ENCODE data around the gene UBASH3B. TPM values are rescaled to one million over a fixed set of nuclear protein-coding genes. Genes with fewer than 3 reads are reported as not detected.
A peak's percentile ranks its signal among the peaks of the same experiment; 100 is the strongest.
"Not testable (repeated sequence)": the region's sequence is repeated elsewhere in the genome, so short reads cannot be mapped to it uniquely, and the experiment has no call there.

The UBASH3B gene
- polyA plus RNA-seq (2013, experiment 1 of 2; ENCODE audit: insufficient read length): 25.8 TPM
- polyA plus RNA-seq (2013, experiment 2 of 2; ENCODE audit: insufficient read length): 11.1 TPM

DNA sequence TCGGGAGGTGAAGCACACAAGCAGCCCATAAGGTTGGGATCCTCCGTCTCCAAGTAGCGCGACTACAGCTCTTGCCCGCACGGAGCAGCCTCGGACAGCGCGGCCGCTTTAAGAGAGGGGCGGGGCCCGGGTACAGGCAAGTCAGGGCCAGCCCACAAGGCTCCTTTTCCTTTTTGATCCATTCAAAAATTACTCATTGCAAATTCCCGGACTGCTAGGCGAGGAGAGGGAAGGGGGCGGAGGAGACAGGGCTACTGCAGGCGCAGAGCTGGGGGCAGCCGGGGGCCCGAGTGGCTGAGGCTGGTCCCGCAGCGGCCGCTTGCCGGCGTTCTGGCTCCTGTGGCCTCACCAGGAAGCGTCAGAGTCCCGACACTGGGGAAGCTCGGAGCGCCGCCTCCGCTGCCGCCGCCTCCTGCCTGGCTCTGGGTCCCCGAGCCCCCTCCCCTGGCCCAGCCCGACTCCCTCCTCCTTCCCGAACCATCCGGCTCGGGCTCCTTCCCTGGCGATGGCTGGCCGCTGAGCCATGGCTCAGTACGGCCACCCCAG, at the start of gene UBASH3B:
UBASH3B (plus strand) TSS at position 196 of the 546 bp plus-strand sequence; CDS start at position 524, 328 bp downstream.
- peak; percentile 93 for DNase-seq

GRCh38 chr11:122607162-122607561, 48.4 kb upstream of the UBASH3B start:
- not testable (repeated sequence) for DNase-seq

- no peak for DNase-seq
Observed at GRCh38 chr11:122612123-122612824, 43.2 kb upstream of the UBASH3B start.

DNA sequence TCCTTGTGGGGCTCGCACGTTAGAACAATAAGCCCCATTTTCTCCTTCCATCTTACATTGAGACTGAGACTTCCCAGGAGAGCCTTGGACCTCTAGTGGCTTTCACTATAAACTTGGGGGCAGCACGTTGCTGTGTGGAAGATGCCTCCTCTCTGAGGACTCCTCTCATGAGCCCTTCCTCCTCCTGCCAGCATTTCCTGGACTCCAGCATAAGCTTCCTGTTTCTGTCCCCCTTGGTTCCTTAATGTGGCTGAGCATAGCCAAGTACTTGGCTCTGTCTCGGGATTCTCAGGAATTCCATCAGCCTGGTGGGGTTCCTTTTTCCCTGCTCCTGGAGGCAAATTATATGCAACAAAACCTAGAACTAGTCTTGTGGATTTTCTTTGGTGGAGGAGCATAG, 38.8 kb upstream of the UBASH3B start:
- DNase-seq: no peak

DNA sequence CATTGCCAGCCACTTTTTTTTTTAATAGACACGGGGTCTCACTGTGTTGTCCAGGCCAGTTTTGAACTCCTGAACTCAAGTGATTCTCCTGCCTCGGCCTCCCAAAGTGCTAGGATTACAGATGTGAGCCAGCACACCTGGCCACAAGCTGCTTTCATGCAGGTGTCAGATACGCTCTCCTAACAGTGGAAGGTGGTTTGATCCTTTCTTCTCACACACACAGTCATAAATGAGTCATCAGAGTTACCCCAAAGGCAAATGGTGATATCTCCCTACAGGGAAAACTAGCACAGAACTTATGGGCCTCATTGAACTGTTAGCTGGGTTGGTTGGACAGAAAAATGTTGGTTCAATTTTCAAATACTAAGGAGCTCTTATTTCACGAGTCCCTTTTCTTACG, 38.2 kb upstream of the UBASH3B start:
- no peak for DNase-seq

DNA sequence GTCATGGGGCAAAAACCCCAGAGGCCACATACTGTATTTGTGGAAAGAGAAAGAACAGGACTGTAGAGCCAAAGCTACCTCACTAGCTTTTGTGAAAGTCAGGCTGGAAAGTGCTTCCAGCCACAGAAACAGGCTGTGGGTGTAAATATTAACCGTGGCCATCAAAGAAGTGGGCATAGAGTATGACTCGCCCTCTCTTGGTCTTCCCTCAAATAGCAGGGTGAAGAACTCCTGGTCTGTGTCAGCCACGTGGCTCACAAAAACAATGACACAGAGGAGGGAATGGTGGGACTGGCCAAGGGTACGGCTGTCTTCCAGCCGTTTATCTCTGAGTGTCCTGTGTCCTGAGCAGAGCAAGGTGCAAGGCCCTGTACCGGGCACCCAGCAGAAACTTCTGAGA, 37.6 kb upstream of the UBASH3B start:
- no peak for DNase-seq

DNA sequence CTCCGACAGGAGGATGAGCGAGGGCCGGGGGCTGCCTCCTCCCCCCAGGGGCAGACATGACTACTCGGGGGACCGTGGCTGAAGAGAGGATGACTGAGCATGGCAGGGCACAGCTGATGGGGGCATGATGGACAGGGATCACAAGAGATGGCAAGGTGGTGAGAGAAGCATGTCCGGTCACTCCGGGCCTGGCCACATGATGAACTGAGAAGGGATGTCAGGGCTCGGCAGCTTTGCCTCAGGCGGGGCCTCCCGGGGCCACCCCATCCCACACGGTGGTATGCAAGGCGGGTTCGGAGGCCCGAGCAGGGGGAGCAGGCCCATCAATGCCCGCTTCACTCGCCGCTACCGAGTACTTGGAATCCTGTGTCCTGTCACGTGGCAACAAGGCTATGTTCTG, 36.6 kb upstream of the UBASH3B start:
- no peak for DNase-seq

DNA sequence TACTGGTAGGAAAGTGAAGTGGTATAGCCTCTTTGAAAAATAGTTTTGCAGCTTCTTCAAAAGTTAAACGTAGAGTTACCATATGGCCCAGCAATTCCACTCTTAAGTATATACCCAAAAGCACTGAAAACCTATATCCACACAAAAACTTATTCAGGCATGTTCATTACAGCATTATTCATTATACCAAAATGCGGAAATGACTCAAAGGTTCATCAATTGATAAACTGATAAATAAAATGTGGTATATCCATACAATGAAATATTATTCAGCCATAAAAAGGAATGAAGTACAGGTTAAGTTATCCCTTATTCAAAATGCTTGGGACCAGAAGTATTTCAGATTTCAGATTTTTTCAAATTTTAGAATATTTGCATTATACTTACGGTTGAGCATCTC, 35.8 kb upstream of the UBASH3B start:
- DNase-seq: no peak

DNA sequence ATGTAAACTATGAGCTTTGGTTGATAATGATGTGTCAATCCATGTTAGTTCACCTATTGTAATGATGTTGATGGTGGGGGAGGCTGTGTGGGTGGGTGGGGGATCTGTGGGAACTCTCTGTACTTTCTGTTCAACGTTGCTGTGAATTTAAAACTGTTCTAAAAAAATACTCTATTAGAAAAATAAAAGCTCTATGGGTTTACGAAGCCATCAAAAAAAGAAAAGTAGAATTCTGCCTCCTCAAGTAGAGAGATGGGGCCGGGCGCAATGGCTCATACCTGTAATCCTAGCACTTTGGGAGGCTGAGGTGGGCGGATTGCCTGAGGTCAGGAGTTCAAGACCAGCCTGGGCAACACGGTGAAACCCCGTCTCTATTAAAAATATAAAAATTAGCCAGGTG, 30.0 kb upstream of the UBASH3B start:
- not testable (repeated sequence) for DNase-seq

- no peak for DNase-seq
Observed at GRCh38 chr11:122625976-122626665, 29.4 kb upstream of the UBASH3B start.

DNA sequence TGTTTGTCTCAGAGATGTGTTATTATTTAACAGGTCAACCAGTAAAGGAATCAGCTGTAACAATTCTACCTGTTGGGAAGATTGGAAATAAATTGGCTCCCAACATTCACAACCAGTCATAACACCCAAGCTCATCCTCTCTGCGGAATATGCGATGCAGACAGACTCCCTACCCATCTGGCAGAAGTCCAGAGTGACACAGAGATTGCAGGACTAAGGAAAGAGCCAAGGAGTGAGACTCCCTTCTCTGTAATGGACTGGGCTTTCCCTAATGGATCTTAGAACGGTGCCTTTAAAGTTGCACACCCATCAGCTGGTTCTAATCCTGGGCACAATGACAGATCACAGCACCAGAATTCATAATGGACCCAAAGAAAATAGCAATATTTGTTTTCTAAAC, 27.8 kb upstream of the UBASH3B start:
- DNase-seq: no peak

- peak; percentile 76 for DNase-seq
Observed at GRCh38 chr11:122628810-122629555, 26.5 kb upstream of the UBASH3B start.

DNA sequence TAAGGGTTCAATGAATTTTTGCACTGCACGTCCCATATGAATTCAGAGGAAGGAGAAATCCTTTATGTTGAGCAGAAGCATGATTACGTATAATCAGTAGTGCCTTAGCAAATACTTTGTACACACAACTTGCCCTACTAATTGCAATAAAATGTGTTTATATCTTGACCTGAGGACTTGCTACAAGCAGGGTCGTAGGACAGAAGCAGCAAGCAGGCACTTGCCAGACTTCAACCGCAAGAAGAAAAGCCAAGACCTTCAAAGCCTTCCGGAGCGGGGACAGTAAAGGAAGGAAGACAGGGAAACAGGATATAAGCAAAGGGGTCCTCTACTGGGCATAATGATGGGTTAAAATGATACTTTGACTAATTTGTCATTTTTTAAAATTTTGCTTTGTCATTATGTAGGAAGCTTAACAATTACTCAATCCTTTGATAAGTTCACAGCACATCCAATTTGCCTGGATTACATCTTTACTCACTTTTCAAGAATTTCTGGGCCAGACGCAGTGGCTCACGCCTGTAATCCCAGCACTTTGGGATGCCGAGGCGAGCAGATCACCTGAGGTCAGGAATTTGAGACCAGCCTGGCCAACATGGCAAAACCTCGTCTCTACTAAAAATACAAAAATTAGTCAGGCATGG, 23.2 kb upstream of the UBASH3B start:
- no peak for DNase-seq

GRCh38 chr11:122633219-122633829, 22.2 kb upstream of the UBASH3B start:
- peak; percentile 69 for DNase-seq

GRCh38 chr11:122634501-122634900, 21.0 kb upstream of the UBASH3B start:
- peak; percentile 64 for DNase-seq

DNA sequence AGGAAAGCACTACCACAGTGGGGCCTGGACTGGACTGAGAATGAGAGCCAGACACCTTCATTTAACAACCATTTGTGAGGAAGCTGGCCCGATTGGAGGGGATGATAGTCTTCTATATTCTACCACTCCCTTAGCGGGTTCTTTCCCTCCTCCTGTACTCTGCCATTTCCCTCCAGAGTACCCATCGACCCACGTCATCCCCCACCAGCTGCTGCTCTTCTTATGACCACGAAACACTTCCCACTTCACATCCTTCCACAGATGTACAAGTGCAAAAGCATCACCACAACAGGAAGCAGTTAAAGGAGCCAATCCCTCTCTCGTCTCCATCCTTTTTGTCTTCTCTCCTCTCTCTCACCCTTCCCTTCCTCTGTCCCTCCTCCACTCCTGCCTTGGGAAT, 18.0 kb upstream of the UBASH3B start:
- no peak for DNase-seq

GRCh38 chr11:122642472-122642922, 13.0 kb upstream of the UBASH3B start:
- DNase-seq: peak; percentile 97

DNA sequence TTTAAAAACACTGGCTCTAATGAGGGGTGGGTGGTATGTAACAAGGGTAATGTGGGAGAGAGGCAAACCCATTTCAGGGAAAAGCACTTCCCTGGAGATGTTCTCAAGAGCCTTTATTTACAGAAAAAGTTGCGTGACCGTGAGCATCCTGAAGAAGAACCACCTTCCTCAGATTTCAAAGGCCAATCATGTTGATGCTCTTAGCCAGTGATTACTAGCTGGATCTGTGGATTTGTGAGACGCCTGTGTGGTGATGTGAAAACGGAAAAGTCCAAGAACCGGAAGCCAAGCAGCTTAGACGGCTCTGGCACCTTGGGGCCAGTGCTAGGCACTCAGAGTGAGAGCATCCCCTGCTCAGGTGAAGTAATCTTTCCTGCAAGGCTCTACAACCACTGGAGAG, 12.6 kb upstream of the UBASH3B start:
- no peak for DNase-seq

DNA sequence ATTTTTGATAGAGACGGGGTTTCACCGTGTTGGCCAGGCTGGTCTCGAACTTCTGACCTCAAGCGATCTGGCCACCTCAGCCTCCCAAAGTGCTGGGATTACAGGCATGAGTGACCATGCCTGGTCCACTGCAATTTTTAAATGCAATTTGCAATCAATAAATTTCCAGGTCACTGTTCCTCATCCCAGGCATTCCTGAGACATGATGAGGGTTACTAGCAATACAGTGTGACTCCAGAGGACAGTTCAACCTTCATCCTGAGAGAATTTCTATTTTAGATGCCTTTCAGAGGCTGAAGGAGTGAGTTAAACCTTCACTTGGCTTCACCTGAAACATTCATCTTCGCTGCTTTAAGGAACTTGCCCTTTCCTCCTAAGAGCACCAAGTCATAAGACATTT, 9.7 kb upstream of the UBASH3B start:
- no peak for DNase-seq

GRCh38 chr11:122646549-122647340, 8.8 kb upstream of the UBASH3B start:
- peak; percentile 64 for DNase-seq

GRCh38 chr11:122647736-122648275, 7.7 kb upstream of the UBASH3B start:
- DNase-seq: no peak
